Measurements from ENCODE around the gene MAP2K2.

DNA sequence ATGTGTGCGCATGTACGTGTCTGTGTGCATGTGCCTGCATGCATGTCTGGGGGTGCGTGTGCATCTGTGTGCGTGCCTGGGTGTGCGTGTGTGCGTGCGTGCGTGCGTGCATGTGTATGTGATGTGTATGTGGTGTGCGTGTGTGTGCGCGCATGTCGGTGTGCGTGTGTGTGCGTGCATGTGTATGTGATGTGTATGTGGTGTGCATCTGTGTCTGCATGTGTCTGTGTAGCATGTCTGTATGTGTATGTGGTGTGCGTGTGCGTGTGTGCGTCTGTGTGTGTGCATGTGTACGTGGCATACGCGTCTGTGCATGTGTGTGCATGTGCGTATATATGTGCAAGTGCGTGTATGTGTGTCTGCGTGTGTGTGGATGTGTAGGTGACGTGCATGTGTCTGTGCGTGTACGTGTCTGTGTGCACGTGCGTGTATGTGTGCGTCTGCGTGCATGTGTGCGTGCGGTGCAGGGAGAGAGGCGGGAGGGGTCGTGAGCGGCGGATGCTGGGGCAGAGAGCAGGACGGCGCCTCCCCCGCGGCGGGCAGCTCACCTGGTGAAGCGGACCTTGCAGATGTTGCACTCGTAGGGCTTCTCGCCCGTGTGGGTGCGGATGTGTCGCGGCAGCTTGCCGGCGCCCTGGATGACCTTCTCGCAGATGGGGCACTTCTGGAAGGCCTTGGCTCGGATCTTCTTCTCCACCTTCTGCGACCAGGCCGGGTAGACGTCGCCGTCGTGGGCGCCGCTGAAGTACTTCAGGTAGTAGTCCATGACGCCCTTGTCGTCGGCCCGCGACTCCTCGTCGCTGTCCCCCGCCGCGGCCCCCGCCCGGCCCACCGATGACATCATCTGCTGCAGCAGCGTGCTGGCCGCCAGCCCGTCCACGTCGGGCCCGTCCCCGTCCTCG is 70.2 kb downstream of the MAP2K2 start:
- TF ChIP-seq, protein P1, sequence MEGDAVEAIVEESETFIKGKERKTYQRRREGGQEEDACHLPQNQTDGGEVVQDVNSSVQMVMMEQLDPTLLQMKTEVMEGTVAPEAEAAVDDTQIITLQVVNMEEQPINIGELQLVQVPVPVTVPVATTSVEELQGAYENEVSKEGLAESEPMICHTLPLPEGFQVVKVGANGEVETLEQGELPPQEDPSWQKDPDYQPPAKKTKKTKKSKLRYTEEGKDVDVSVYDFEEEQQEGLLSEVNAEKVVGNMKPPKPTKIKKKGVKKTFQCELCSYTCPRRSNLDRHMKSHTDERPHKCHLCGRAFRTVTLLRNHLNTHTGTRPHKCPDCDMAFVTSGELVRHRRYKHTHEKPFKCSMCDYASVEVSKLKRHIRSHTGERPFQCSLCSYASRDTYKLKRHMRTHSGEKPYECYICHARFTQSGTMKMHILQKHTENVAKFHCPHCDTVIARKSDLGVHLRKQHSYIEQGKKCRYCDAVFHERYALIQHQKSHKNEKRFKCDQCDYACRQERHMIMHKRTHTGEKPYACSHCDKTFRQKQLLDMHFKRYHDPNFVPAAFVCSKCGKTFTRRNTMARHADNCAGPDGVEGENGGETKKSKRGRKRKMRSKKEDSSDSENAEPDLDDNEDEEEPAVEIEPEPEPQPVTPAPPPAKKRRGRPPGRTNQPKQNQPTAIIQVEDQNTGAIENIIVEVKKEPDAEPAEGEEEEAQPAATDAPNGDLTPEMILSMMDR (conservative IDR thresholded peaks at IDR 0.05; ENCODE audit: low read depth, low read length), result no peak
- no peak for TF ChIP-seq EZH2 (IDR thresholded peaks at IDR 0.05; ENCODE audit: borderline replicate concordance, low read depth, low read length, poor library complexity, severe bottlenecking)
